ENCODE data around the gene SCYL1. TPM values are rescaled to one million over a fixed set of nuclear protein-coding genes. Genes with fewer than 3 reads are reported as not detected.
A peak's percentile ranks its signal among the peaks of the same experiment; 100 is the strongest.

The SCYL1 gene
- total RNA-seq, 1 donor from 2014 or later = 61.2 TPM

GRCh38 chr11:65488273-65489034 lies 36.4 kb upstream of the SCYL1 start:
- Histone ChIP-seq H3K9me3 (no peaks in the 10 kb centered on the region), H3K27me3 (ENCODE audit: low read depth) (no peaks in the 10 kb centered on the region), H3K4me3 (peak overlapping the region; percentile 4), H3K36me3 (no peaks in the 10 kb centered on the region), H3K27ac (peak overlapping the region; percentile 99), H3K4me1 (peaks cover 82% of the 10 kb centered on the region)
- no peak for TF ChIP-seq CTCF (IDR thresholded peaks at IDR 0.05)
- ATAC-seq (no peak), DNase-seq (no peak)
- intact Hi-C loops (cut with DNase I) = no loop called here

- ATAC-seq (peak in 1 of 2 donors; percentile 4), DNase-seq (no peak)
- TF ChIP-seq CTCF (IDR thresholded peaks at IDR 0.05) = no peak
- no peaks in the 10 kb centered on the region for H3K27me3 ChIP-seq (ENCODE audit: low read depth)
- peaks cover 89% of the 10 kb centered on the region for H3K4me1 ChIP-seq
- no peaks in the 10 kb centered on the region for H3K9me3 ChIP-seq
- H3K4me3 ChIP-seq = no peak overlapping the region
- peak overlapping the region; percentile 99 for H3K27ac ChIP-seq
- H3K36me3 ChIP-seq = no peaks in the 10 kb centered on the region
- intact Hi-C loops (cut with DNase I) = no loop called here
Observed at GRCh38 chr11:65489035-65489705, 35.7 kb upstream of the SCYL1 start.

GRCh38 chr11:65489706-65490320 lies 35.1 kb upstream of the SCYL1 start:
- peak overlapping the region; percentile 99 for H3K27ac ChIP-seq
- peaks cover 93% of the 10 kb centered on the region for H3K4me1 ChIP-seq
- no peak overlapping the region for H3K4me3 ChIP-seq
- no peaks in the 10 kb centered on the region for H3K9me3 ChIP-seq
- DNase-seq = no peak
- no peak for ATAC-seq
- H3K36me3 ChIP-seq = no peaks in the 10 kb centered on the region
- TF ChIP-seq CTCF (IDR thresholded peaks at IDR 0.05) = no peak
- intact Hi-C loops (cut with DNase I) = no loop called here
- no peaks in the 10 kb centered on the region for H3K27me3 ChIP-seq (ENCODE audit: low read depth)

- DNase-seq (no peak), ATAC-seq (no peak)
- Histone ChIP-seq H3K36me3 (no peaks in the 10 kb centered on the region), H3K27ac (peak overlapping the region; percentile 99), H3K4me3 (no peak overlapping the region), H3K27me3 (ENCODE audit: low read depth) (no peaks in the 10 kb centered on the region), H3K4me1 (peaks cover 98% of the 10 kb centered on the region), H3K9me3 (no peaks in the 10 kb centered on the region)
- intact Hi-C loops (cut with DNase I) = no loop called here
- no peak for TF ChIP-seq CTCF (IDR thresholded peaks at IDR 0.05)
Observed at GRCh38 chr11:65491163-65491465, 33.8 kb upstream of the SCYL1 start.

GRCh38 chr11:65491614-65492386 lies 33.1 kb upstream of the SCYL1 start:
- H3K9me3 ChIP-seq = no peaks in the 10 kb centered on the region
- H3K36me3 ChIP-seq = no peaks in the 10 kb centered on the region
- DNase-seq (peak; percentile 88), ATAC-seq (peak; percentile 61 to 66)
- H3K4me3 ChIP-seq = no peak overlapping the region
- TF ChIP-seq CTCF (IDR thresholded peaks at IDR 0.05) = no peak
- intact Hi-C loops (cut with DNase I) = no loop called here
- H3K4me1 ChIP-seq = peaks cover 99% of the 10 kb centered on the region
- peak overlapping the region; percentile 99 for H3K27ac ChIP-seq
- H3K27me3 ChIP-seq (ENCODE audit: low read depth) = no peaks in the 10 kb centered on the region

Measured in lower lobe of right lung (tissue), 2 donors.